ENCODE measurements around the gene DRGX.

Gene DRGX

DNA sequence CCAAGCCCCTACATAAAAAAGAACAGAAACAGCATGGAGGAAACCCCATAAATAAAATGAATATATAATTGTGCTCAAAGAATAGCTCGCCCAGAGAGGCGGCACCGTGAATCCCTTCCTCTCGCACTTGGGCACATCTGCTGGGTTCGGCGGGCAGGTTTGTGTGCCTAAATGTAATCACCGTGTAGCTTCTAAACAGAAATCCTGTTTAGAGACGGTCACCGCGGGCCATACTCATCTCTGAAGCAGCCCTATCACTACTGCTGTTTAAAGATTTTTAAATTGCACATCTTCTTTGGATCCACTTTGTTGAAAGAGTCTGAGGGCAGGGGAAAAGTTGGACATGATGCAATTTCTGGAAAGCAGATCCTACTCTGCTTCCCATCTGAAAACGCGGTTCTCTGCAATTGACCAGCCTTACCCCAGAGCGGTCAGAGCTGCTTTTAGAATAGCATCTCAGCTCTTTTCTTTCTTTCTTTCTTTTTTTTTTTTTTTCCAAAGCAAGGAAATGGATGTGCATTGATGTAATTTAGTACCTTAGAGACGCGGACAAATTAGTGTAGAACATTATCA lies 6.4 kb downstream of the DRGX start:
- H3K79me1 ChIP-seq (ENCODE audit: low read length): no peaks in the 10 kb centered on the region
- no peak overlapping the region for H2AK5ac ChIP-seq (ENCODE audit: low read length)
- no peak overlapping the region for H3K27ac ChIP-seq (ENCODE audit: low read depth, low read length)
- no peak overlapping the region for H3K4me3 ChIP-seq (ENCODE audit: low read depth, low read length)
- no peaks in the 10 kb centered on the region for H3K79me2 ChIP-seq (ENCODE audit: control insufficient read depth, insufficient read depth, low read length, poor library complexity)
- H3K23ac ChIP-seq (ENCODE audit: low read length): no peak overlapping the region
- H3K14ac ChIP-seq (ENCODE audit: low read length): no peak overlapping the region
- H3K4me1 ChIP-seq (ENCODE audit: control insufficient read depth in 1 of 2, insufficient read depth in 2 of 2, low read length in 2 of 2): no peaks in the 10 kb centered on the region
- no CpG with 5 or more reads among the region's 15 CpGs for WGBS (ENCODE audit: extremely low coverage, insufficient coverage, insufficient read length)
- no peak for DNase-seq
- no peak overlapping the region for H3K18ac ChIP-seq (ENCODE audit: low read length)
- no peak overlapping the region for H3K4me2 ChIP-seq (ENCODE audit: low read length)
- H3K4ac ChIP-seq (ENCODE audit: low read depth, low read length): no peak overlapping the region
- H3K27me3 ChIP-seq (ENCODE audit: insufficient read depth, low read length): peaks cover 10% of the 10 kb centered on the region
- no peaks in the 10 kb centered on the region for H3K36me3 ChIP-seq (ENCODE audit: control insufficient read depth in 1 of 2, insufficient read depth in 2 of 2, low read length in 2 of 2)
- H2BK12ac ChIP-seq (ENCODE audit: low read length): no peak overlapping the region
- H2BK120ac ChIP-seq (ENCODE audit: insufficient read depth, low read length, poor library complexity): no peak overlapping the region
- no peak overlapping the region for H4K8ac ChIP-seq (ENCODE audit: low read depth, low read length)
- H2BK5ac ChIP-seq (ENCODE audit: low read depth, low read length, poor library complexity): no peak overlapping the region
- no peak overlapping the region for H3K9ac ChIP-seq (ENCODE audit: low read length)
- H2AFZ ChIP-seq (ENCODE audit: insufficient read depth, low read length, poor library complexity): no peak overlapping the region
- H3K9me3 ChIP-seq (ENCODE audit: insufficient read depth, low read depth, low read length): peaks cover 5% of the 10 kb centered on the region
- H4K12ac ChIP-seq (ENCODE audit: low read depth, low read length): no peak overlapping the region
- H4K91ac ChIP-seq (ENCODE audit: low read depth, low read length): no peak overlapping the region

DNA sequence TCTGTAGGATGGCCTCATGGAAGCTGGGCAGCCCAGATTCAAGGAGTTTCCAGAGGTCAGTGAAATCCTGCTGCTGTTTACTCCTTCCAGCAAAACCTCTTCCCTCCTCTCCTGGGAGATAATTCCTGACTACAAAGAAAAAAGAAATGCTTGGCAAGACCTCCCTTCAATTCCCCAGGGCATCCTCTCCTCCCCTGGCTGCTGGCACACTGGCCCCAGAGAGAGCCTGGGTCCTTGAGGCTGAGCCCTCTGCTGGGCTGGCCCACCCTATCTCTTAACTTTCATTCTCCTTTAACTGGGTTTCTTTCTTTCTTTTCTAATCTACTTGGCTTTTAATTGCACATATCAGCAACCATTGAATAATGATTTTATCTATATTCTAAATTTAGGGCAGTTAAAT lies 7.7 kb downstream of the DRGX start:
- no peaks in the 10 kb centered on the region for H3K36me3 ChIP-seq (ENCODE audit: control insufficient read depth in 1 of 2, insufficient read depth in 2 of 2, low read length in 2 of 2)
- no peak overlapping the region for H2BK5ac ChIP-seq (ENCODE audit: low read depth, low read length, poor library complexity)
- H3K4ac ChIP-seq (ENCODE audit: low read depth, low read length): no peak overlapping the region
- H3K4me1 ChIP-seq (ENCODE audit: control insufficient read depth in 1 of 2, insufficient read depth in 2 of 2, low read length in 2 of 2): no peaks in the 10 kb centered on the region
- no peak overlapping the region for H3K27ac ChIP-seq (ENCODE audit: low read depth, low read length)
- no peak overlapping the region for H2AK5ac ChIP-seq (ENCODE audit: low read length)
- no peak overlapping the region for H3K14ac ChIP-seq (ENCODE audit: low read length)
- no peak for DNase-seq
- H3K4me2 ChIP-seq (ENCODE audit: low read length): no peak overlapping the region
- no peak overlapping the region for H2AFZ ChIP-seq (ENCODE audit: insufficient read depth, low read length, poor library complexity)
- no peak overlapping the region for H3K4me3 ChIP-seq (ENCODE audit: low read depth, low read length)
- H2BK12ac ChIP-seq (ENCODE audit: low read length): no peak overlapping the region
- H4K12ac ChIP-seq (ENCODE audit: low read depth, low read length): no peak overlapping the region
- no peak overlapping the region for H3K18ac ChIP-seq (ENCODE audit: low read length)
- H3K79me1 ChIP-seq (ENCODE audit: low read length): no peaks in the 10 kb centered on the region
- H3K9me3 ChIP-seq (ENCODE audit: insufficient read depth, low read depth, low read length): no peaks in the 10 kb centered on the region
- H4K91ac ChIP-seq (ENCODE audit: low read depth, low read length): no peak overlapping the region
- no peak overlapping the region for H3K23ac ChIP-seq (ENCODE audit: low read length)
- no peak overlapping the region for H3K9ac ChIP-seq (ENCODE audit: low read length)
- H3K79me2 ChIP-seq (ENCODE audit: control insufficient read depth, insufficient read depth, low read length, poor library complexity): no peaks in the 10 kb centered on the region
- no peak overlapping the region for H2BK120ac ChIP-seq (ENCODE audit: insufficient read depth, low read length, poor library complexity)
- H3K27me3 ChIP-seq (ENCODE audit: insufficient read depth, low read length): no peaks in the 10 kb centered on the region
- H4K8ac ChIP-seq (ENCODE audit: low read depth, low read length): no peak overlapping the region

DNA sequence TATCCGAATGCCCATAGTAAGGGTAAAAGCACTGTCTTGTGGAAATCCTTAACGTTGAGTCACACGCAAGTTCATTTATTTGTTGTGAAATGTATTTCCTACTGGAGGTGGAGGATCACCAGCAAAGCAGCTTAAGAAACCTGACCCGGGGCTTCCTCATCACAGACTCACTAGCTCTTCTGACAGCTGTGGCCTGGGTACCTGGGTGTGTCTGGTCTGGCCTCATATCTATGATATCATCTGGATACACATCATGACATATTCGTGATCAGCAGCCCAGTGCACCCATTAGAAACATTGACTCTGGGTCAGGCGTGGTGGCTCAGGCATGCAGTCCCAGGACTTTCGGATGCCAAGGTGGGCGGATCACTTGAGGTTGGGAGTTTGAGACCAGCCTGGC lies 8.8 kb downstream of the DRGX start:
- no peak overlapping the region for H4K91ac ChIP-seq (ENCODE audit: low read depth, low read length)
- no peak overlapping the region for H2BK120ac ChIP-seq (ENCODE audit: insufficient read depth, low read length, poor library complexity)
- H4K12ac ChIP-seq (ENCODE audit: low read depth, low read length): no peak overlapping the region
- no peaks in the 10 kb centered on the region for H3K36me3 ChIP-seq (ENCODE audit: control insufficient read depth in 1 of 2, insufficient read depth in 2 of 2, low read length in 2 of 2)
- H3K9me3 ChIP-seq (ENCODE audit: insufficient read depth, low read depth, low read length): no peaks in the 10 kb centered on the region
- H2AK5ac ChIP-seq (ENCODE audit: low read length): no peak overlapping the region
- DNase-seq: peak; percentile 18 to 58
- H3K4me3 ChIP-seq (ENCODE audit: low read depth, low read length): no peak overlapping the region
- no CpG with 5 or more reads among the region's 8 CpGs for WGBS (ENCODE audit: extremely low coverage, insufficient coverage, insufficient read length)
- H3K27ac ChIP-seq (ENCODE audit: low read depth, low read length): no peak overlapping the region
- H3K79me2 ChIP-seq (ENCODE audit: control insufficient read depth, insufficient read depth, low read length, poor library complexity): no peaks in the 10 kb centered on the region
- H3K4me2 ChIP-seq (ENCODE audit: low read length): no peak overlapping the region
- H3K18ac ChIP-seq (ENCODE audit: low read length): no peak overlapping the region
- no peak overlapping the region for H3K9ac ChIP-seq (ENCODE audit: low read length)
- no peaks in the 10 kb centered on the region for H3K4me1 ChIP-seq (ENCODE audit: control insufficient read depth in 1 of 2, insufficient read depth in 2 of 2, low read length in 2 of 2)
- no peak overlapping the region for H3K14ac ChIP-seq (ENCODE audit: low read length)
- H3K79me1 ChIP-seq (ENCODE audit: low read length): no peaks in the 10 kb centered on the region
- no peak overlapping the region for H4K8ac ChIP-seq (ENCODE audit: low read depth, low read length)
- H2BK12ac ChIP-seq (ENCODE audit: low read length): no peak overlapping the region
- no peak overlapping the region for H3K4ac ChIP-seq (ENCODE audit: low read depth, low read length)
- H3K23ac ChIP-seq (ENCODE audit: low read length): no peak overlapping the region
- no peak overlapping the region for H2AFZ ChIP-seq (ENCODE audit: insufficient read depth, low read length, poor library complexity)
- no peaks in the 10 kb centered on the region for H3K27me3 ChIP-seq (ENCODE audit: insufficient read depth, low read length)
- no peak overlapping the region for H2BK5ac ChIP-seq (ENCODE audit: low read depth, low read length, poor library complexity)

DNA sequence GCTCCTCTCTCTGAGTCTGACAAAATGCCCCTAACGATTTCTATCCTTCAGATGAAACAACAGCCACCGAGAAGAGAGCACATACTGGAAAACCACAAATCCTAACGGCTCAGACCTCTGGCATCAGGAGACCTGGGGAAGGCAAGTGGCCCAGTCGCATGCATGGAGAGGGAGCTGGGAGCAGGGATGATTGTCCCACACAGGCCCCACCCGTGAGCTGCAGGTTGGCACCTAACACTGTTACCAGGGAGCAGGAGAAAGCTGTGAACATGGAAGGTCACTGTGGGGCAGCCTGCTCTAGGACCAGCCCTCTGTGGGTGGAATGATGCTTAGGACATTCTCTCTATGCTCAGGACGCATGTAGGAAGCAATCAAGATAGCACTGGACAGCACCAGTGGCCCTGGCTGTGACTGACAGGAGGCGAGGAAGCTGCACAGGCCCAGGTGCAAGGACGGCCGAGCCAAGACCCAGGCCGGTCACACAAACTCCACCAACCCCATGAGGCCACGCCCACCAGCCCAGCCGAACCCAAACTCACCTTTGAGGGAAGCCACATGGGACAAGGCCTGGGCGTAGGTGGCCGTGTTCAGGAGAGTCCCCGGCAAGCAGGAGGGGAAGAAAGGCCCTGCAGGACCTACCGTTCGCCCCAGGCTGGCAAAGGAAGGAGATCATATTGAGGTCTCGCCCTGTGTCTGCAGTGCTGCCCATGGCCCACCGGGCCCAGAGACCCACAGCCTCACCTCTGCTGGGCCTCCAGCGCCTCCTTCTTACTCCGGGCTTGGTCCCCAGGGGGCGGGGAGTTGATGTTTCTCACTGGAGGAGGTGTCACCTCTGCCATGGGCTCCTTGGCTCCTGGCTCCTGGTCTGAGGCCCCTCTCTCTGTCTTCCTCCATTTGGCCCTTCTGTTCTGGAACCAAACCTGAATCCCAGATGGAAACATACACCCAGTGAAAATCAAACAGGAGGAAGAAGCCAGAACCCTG lies 9.7 kb downstream of the DRGX start:
- Histone ChIP-seq H3K4me2 (ENCODE audit: low read length) (no peak overlapping the region), H2BK120ac (ENCODE audit: insufficient read depth, low read length, poor library complexity) (no peak overlapping the region), H2AK5ac (ENCODE audit: low read length) (no peak overlapping the region), H3K23ac (ENCODE audit: low read length) (no peak overlapping the region), H3K79me2 (ENCODE audit: control insufficient read depth, insufficient read depth, low read length, poor library complexity) (no peaks in the 10 kb centered on the region), H4K91ac (ENCODE audit: low read depth, low read length) (no peak overlapping the region), H3K4me1 (ENCODE audit: control insufficient read depth in 1 of 2, insufficient read depth in 2 of 2, low read length in 2 of 2) (no peaks in the 10 kb centered on the region), H2BK5ac (ENCODE audit: low read depth, low read length, poor library complexity) (no peak overlapping the region), H3K18ac (ENCODE audit: low read length) (no peak overlapping the region), H3K27me3 (ENCODE audit: insufficient read depth, low read length) (no peaks in the 10 kb centered on the region), H2AFZ (ENCODE audit: insufficient read depth, low read length, poor library complexity) (no peak overlapping the region), H3K27ac (ENCODE audit: low read depth, low read length) (no peak overlapping the region), H3K4me3 (ENCODE audit: low read depth, low read length) (no peak overlapping the region), H3K9ac (ENCODE audit: low read length) (no peak overlapping the region), H4K8ac (ENCODE audit: low read depth, low read length) (no peak overlapping the region), H3K36me3 (ENCODE audit: control insufficient read depth in 1 of 2, insufficient read depth in 2 of 2, low read length in 2 of 2) (no peaks in the 10 kb centered on the region), H3K4ac (ENCODE audit: low read depth, low read length) (no peak overlapping the region), H3K79me1 (ENCODE audit: low read length) (no peaks in the 10 kb centered on the region), H3K14ac (ENCODE audit: low read length) (no peak overlapping the region), H2BK12ac (ENCODE audit: low read length) (no peak overlapping the region), H4K12ac (ENCODE audit: low read depth, low read length) (no peak overlapping the region), H3K9me3 (ENCODE audit: insufficient read depth, low read depth, low read length) (no peaks in the 10 kb centered on the region)
- no peak for DNase-seq
- no CpG with 5 or more reads among the region's 22 CpGs for WGBS (ENCODE audit: extremely low coverage, insufficient coverage, insufficient read length)
